Gastroesophageal sphincter (tissue), 2 donors: ENCODE results near the gene CACNA1C.

ENCODE experiments used
- POLR2A ChIP-seq, 2 donors: fragments of 450-650 bp; IDR thresholded peaks; one replicate each; pipeline ENCODE4 v1.6.1; 2017; ENCODE audit warnings: antibody characterized with exemption in 2 of 2, mild to moderate bottlenecking in 2 of 2, moderate library complexity in 1 of 2
- POLR2AphosphoS5 ChIP-seq: sonication (generic); formaldehyde crosslinking; IDR thresholded peaks from one replicate; pipeline ENCODE4 v1.6.1; 2017; ENCODE audit warnings: antibody characterized with exemption

DNA sequence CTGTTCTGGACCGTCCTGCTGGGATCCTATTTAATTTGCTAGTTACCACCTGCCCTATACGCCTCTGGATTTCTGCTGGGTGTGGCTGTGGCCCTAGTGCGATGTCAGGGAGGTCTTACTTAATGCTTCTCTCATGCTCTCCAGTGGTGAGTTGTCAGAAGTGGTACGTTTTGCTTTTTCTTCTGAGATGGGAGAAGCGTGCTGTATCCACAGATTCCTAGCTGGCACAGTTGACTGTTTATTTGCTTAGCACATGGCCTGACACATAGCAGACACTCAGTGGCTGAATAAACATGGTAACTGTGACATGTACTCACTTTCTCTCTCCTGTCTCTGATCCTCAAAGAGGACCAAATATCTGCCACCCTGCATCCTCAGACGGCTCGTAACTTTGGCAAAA lies 107.3 kb downstream of the CACNA1C start:
- TF ChIP-seq POLR2AphosphoS5: no peak
- no peak for TF ChIP-seq POLR2A (IDR thresholded peaks at IDR 0.05)
